ENCODE data around the gene FBH1. TPM values are rescaled to one million over a fixed set of nuclear protein-coding genes. Genes with fewer than 3 reads are reported as not detected.
"Not testable (repeated sequence)": the region's sequence is repeated elsewhere in the genome, so short reads cannot be mapped to it uniquely, and the experiment has no call there.

FBH1 gene
- total RNA-seq, 1 experiment from 2014 or later = 54.3 TPM

DNA sequence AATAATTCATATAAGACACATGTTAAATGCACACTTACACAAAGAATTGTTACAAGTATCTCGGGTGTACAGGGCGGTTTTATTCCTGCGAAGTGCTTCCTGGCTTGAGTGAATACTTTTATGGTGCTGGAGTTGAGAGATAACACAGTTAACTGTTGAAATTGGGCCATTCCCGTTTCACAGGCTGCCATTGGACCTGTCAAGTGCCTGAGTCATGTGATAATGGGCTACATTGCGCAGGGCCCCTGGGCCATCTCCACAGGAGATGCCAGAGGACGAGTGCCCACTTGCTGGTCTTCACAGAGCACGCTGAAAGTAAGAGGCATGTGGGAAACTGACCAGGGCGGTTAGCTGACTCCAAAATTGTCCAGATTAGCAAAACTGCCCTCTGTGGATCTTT is 4.8 kb downstream of the FBH1 start:
- Histone ChIP-seq H3K4me3 (no peak overlapping the region), H3K36me3 (peaks cover 48% of the 10 kb centered on the region), H3K9me3 (no peaks in the 10 kb centered on the region), H3K27me3 (no peaks in the 10 kb centered on the region)
- DNase-seq = no peak

- H3K36me3 ChIP-seq = peaks cover 49% of the 10 kb centered on the region
- H3K4me3 ChIP-seq = no peak overlapping the region
- DNase-seq = no peak
- no peaks in the 10 kb centered on the region for H3K27me3 ChIP-seq
- no peaks in the 10 kb centered on the region for H3K9me3 ChIP-seq
Observed at GRCh38 chr10:5895365-5895764, 5.3 kb downstream of the FBH1 start.

GRCh38 chr10:5895804-5896203 is 5.8 kb downstream of the FBH1 start:
- peaks cover 49% of the 10 kb centered on the region for H3K36me3 ChIP-seq
- DNase-seq = no peak
- H3K27me3 ChIP-seq = no peaks in the 10 kb centered on the region
- H3K9me3 ChIP-seq = no peaks in the 10 kb centered on the region
- H3K4me3 ChIP-seq = no peak overlapping the region

- no peak overlapping the region for H3K4me3 ChIP-seq
- no peaks in the 10 kb centered on the region for H3K27me3 ChIP-seq
- peaks cover 49% of the 10 kb centered on the region for H3K36me3 ChIP-seq
- DNase-seq = no peak
- H3K9me3 ChIP-seq = no peaks in the 10 kb centered on the region
Observed at GRCh38 chr10:5896208-5897052, 6.4 kb downstream of the FBH1 start.

- peaks cover 45% of the 10 kb centered on the region for H3K36me3 ChIP-seq
- DNase-seq = no peak
- H3K9me3 ChIP-seq = no peaks in the 10 kb centered on the region
- no peaks in the 10 kb centered on the region for H3K27me3 ChIP-seq
- no peak overlapping the region for H3K4me3 ChIP-seq
Observed at GRCh38 chr10:5897053-5897340, 7.0 kb downstream of the FBH1 start.

DNA sequence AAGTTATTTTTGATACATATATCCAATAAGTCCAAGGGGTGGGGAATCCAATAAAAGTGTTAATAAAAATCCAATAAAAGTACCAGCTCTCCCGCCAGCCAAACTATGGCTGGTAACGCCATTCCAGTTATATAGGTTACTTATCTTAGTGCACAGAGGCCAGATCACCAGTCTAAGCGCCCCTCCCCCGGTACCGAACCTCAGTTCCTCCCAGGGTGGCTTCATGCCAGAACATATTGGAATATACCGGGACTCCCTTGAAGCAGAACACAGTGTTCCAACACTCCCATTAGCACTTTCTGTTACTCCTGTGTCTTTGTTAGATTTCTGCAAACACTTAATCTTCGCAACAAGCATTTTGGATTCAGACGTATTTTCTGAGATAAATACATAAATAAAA is 7.5 kb downstream of the FBH1 start:
- no peaks in the 10 kb centered on the region for H3K27me3 ChIP-seq
- no peaks in the 10 kb centered on the region for H3K9me3 ChIP-seq
- no peak overlapping the region for H3K4me3 ChIP-seq
- no peak for DNase-seq
- H3K36me3 ChIP-seq = peaks cover 40% of the 10 kb centered on the region

GRCh38 chr10:5898163-5898562 is 8.1 kb downstream of the FBH1 start:
- Histone ChIP-seq H3K36me3 (peaks cover 39% of the 10 kb centered on the region), H3K4me3 (no peak overlapping the region), H3K27me3 (no peaks in the 10 kb centered on the region)

GRCh38 chr10:5900247-5900646 is 10.2 kb downstream of the FBH1 start:
- DNase-seq = no peak
- Histone ChIP-seq H3K4me3 (no peak overlapping the region), H3K36me3 (peaks cover 20% of the 10 kb centered on the region), H3K9me3 (no peaks in the 10 kb centered on the region), H3K27me3 (no peaks in the 10 kb centered on the region)

More at GRCh38 chr10:5898163-5898562, 8.1 kb downstream of the FBH1 start:
- no peaks in the 10 kb centered on the region for H3K9me3 ChIP-seq
- DNase-seq = no peak

DNA sequence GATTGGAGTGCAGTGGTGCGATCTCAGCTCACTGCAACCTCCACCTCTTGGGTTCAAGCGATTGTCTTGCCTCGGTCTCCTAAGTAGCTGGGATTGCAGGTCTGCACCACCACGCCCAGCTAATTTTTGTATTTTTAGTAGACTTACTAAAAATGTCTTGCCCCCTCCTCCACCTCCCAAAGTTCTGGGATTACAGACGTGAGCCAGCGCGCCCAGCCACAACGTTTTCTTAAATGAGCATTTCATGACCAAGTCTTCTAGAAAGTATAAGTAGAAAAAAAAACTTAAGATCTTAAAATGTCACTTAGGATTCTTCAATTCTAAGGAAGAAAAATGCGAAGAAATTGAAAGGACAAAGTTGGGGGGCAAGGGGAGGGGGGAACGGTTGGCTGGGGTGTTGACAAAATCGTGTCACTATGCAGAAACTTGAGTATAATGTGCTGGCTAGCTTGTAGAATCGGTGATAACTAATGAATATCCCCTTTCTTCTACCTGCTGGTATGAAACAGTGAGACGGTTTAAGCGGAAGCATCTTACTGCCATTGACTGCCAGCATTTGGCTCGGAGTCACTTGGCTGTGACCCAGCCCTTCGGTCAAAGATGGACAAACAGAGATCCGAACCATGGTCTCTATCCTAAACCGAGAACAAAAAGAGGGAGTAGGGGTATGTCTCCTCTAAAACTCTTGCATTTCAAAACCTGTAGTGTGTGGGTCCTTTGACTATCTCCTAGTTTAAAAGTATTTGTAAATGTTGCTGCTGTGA is 12.7 kb downstream of the FBH1 start:
- no peak for DNase-seq
- H3K27me3 ChIP-seq = no peaks in the 10 kb centered on the region
- H3K36me3 ChIP-seq = peaks cover 16% of the 10 kb centered on the region
- H3K9me3 ChIP-seq = no peaks in the 10 kb centered on the region
- H3K4me3 ChIP-seq = no peak overlapping the region

- H3K4me3 ChIP-seq = no peak overlapping the region
- H3K27me3 ChIP-seq = no peaks in the 10 kb centered on the region
- no peaks in the 10 kb centered on the region for H3K9me3 ChIP-seq
- peaks cover 16% of the 10 kb centered on the region for H3K36me3 ChIP-seq
- no peak for DNase-seq
Observed at GRCh38 chr10:5903563-5903962, 13.5 kb downstream of the FBH1 start.

DNA sequence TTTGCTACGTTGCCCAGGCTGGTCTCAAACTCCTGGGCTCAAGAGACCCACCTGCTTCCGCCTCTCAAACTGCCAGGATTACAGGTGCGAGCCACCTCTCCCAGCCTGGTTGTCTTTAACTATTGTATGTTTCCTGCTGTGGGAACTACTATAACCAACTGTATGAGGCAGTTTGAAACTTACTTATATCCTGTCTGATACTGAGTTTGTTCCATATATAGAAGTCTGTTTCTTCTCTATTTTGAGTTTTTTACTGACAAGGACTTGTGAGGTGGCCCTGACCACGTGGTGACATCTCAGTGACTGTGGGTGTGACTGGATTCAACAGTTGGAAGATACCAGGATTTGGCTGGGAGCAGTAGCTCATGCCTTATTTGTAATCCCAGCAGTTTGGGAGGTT is 14.2 kb downstream of the FBH1 start:
- Histone ChIP-seq H3K27me3 (no peaks in the 10 kb centered on the region), H3K36me3 (peaks cover 21% of the 10 kb centered on the region), H3K9me3 (no peaks in the 10 kb centered on the region), H3K4me3 (no peak overlapping the region)
- no peak for DNase-seq

DNA sequence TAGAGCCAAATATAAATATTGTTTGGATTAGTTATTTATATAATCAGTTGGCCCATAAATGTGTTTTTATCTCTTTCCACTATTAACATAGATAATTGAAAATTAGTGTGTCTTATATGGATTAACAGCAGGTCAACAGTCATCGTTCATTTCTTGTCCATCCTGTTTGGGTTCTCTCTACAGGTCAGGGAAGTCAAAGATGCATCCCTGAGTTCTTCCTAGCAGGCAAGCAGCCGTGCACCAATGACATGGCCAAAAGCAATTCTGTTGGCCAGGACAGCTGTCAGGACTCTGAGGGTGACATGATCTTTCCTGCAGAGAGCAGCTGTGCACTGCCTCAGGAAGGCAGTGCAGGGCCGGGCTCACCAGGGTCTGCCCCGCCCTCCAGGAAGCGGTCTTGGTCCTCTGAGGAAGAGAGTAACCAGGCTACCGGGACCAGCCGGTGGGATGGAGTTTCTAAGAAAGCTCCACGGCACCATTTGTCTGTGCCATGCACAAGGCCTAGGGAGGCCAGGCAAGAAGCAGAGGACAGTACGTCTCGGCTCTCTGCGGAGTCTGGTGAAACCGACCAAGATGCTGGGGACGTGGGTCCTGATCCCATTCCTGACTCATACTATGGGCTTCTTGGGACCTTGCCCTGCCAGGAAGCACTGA is 15.9 kb downstream of the FBH1 start:
- Histone ChIP-seq H3K36me3 (peaks cover 31% of the 10 kb centered on the region), H3K9me3 (no peaks in the 10 kb centered on the region), H3K27me3 (no peaks in the 10 kb centered on the region), H3K4me3 (no peak overlapping the region)
- DNase-seq = no peak

DNA sequence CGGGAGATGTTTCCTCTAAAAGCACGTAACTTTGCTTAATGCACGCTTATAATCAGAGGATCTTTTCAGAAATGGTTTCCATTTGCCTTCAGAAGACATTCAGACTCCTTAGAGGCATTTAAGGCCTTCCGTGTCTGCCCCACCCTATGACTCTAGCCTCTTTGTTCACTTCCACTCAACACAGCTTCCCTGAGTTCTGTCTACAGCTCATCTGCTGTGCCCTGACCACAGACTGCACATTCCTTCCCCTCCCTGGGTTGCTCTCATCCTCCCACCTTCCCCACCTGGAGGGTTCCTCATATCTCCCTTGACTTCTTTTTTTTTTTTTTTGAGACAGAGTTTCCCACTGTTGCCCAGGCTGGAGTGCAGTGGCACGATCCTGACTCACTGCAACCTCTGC is 16.6 kb downstream of the FBH1 start:
- Histone ChIP-seq H3K9me3 (no peaks in the 10 kb centered on the region), H3K36me3 (peaks cover 38% of the 10 kb centered on the region), H3K4me3 (no peak overlapping the region), H3K27me3 (no peaks in the 10 kb centered on the region)
- no peak for DNase-seq

DNA sequence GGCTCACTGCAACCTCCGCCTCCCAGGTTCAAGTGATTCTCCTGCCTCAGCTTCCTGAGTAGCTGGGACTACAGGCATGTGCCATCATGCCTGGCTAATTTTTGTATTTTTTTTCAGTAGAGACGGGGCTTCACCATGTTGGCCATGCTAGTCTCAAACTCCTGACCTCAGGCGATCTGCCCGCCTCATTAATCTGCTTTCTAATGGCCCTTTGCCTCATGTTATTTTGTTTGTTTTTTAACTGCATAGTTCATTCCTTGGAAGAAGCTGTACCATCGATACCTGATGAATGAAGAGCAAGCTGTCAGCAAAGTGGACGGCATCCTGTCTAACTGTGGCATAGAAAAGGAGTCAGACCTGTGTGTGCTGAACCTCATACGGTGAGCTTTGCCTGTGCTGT is 18.6 kb downstream of the FBH1 start:
- H3K36me3 ChIP-seq = peaks cover 45% of the 10 kb centered on the region
- H3K27me3 ChIP-seq, H3K9me3 ChIP-seq, H3K4me3 ChIP-seq, DNase-seq: not testable (repeated sequence)

GRCh38 chr10:5910323-5911100 is 20.5 kb downstream of the FBH1 start:
- Histone ChIP-seq H3K9me3 (no peaks in the 10 kb centered on the region), H3K36me3 (peaks cover 58% of the 10 kb centered on the region), H3K4me3 (no peak overlapping the region), H3K27me3 (no peaks in the 10 kb centered on the region)
- DNase-seq = no peak

- no peak for DNase-seq
Observed at GRCh38 chr10:5911670-5912069, 21.6 kb downstream of the FBH1 start.

DNA sequence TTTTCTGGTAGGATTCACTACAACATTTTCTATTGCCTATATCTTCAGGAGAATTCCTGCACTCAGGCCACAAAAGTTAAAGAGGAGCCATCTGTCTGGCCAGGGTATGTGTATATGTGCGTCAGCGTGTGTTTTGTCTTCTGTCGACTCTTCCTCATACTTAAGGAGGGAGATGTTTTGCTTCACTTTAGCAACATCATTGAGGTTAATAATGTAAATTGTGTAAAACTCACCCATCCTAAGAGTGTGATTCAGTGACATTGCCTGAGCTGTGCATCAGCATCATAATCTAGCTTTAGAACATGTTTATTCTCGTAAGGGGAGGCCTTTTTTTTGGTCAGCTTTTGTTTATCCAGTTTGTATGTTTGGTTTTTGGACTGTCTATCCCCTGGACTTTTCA is 23.7 kb downstream of the FBH1 start:
- DNase-seq = no peak

More at GRCh38 chr10:5911670-5912069, 21.6 kb downstream of the FBH1 start:
- no peaks in the 10 kb centered on the region for H3K9me3 ChIP-seq
- no peaks in the 10 kb centered on the region for H3K27me3 ChIP-seq
- no peak overlapping the region for H3K4me3 ChIP-seq
- H3K36me3 ChIP-seq = peaks cover 59% of the 10 kb centered on the region

More for the DNA sequence above, 23.7 kb downstream of the FBH1 start:
- H3K4me3 ChIP-seq = no peak overlapping the region
- peaks cover 70% of the 10 kb centered on the region for H3K36me3 ChIP-seq
- H3K27me3 ChIP-seq = no peaks in the 10 kb centered on the region
- H3K9me3 ChIP-seq = no peaks in the 10 kb centered on the region

Measured in MG63 (cell line).